ENCODE data around the gene FBP1.
"Not testable (repeated sequence)": the region's sequence is repeated elsewhere in the genome, so short reads cannot be mapped to it uniquely, and the experiment has no call there.

The FBP1 gene

DNA sequence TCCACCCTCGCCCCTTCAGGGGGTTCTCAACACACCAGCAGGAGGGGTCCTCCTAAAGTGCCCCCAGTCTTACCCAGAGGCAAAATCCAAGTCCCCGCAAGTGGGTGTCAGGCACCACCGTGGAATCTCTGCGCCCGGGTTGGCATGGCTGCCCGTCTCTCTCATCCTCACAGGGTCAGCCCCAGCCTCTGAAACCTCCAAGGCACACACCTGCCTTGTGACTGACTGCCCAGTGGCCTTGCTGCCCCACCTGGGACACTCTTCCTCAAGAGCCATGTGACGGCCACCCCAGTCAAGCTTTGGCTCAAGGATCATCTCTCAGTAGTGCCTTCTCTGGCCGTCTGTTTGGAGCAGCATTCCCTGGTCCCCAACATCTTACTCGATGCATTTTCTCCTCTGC is 50.6 kb downstream of the FBP1 start:
- Mint-ChIP-seq H3K27me3 (peaks cover 13% of the 10 kb centered on the region), H3K36me3 (ENCODE audit: low read depth) (no peaks in the 10 kb centered on the region), H3K9me3 (no peaks in the 10 kb centered on the region), H3K4me3 (no peak overlapping the region), H3K4me1 (ENCODE audit: low read depth) (peaks cover 30% of the 10 kb centered on the region), H3K27ac (no peak overlapping the region)

DNA sequence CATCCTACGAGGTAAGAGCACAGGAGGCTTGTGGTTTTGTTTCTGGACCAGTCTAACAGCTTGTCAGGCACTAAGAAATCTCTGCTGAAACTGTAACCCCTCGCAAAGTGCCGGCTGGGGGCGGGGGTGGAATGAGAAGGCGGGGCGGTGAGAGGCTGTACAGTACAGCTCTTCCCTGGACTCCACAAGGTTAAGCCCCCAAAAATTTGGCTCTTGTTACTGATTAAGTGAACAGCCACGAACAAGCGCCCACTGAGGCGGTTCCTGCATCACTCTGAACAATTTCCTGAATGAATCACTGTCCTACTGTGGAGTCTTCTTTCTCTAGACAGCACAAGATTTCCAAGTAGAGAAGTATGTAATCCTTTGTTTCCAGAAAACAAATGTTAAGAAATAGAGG is 52.5 kb downstream of the FBP1 start:
- Mint-ChIP-seq H3K27me3 (peaks cover 13% of the 10 kb centered on the region), H3K36me3 (ENCODE audit: low read depth) (no peaks in the 10 kb centered on the region), H3K9me3 (no peaks in the 10 kb centered on the region), H3K27ac (no peak overlapping the region), H3K4me1 (ENCODE audit: low read depth) (peaks cover 30% of the 10 kb centered on the region), H3K4me3 (no peak overlapping the region)

- no peaks in the 10 kb centered on the region for H3K9me3 Mint-ChIP-seq
- H3K4me1 Mint-ChIP-seq (ENCODE audit: low read depth), result peaks cover 30% of the 10 kb centered on the region
- no peaks in the 10 kb centered on the region for H3K36me3 Mint-ChIP-seq (ENCODE audit: low read depth)
- H3K27me3 Mint-ChIP-seq, result peaks cover 13% of the 10 kb centered on the region
- H3K4me3 Mint-ChIP-seq, result no peak overlapping the region
- H3K27ac Mint-ChIP-seq, result no peak overlapping the region
Observed at GRCh38 chr9:94586316-94586715, 53.0 kb downstream of the FBP1 start.

- H3K27me3 Mint-ChIP-seq, result peaks cover 13% of the 10 kb centered on the region
- H3K36me3 Mint-ChIP-seq (ENCODE audit: low read depth), result no peaks in the 10 kb centered on the region
- peak overlapping the region; percentile 65 for H3K27ac Mint-ChIP-seq
- no peak overlapping the region for H3K4me3 Mint-ChIP-seq
- H3K9me3 Mint-ChIP-seq, result no peaks in the 10 kb centered on the region
- peaks cover 30% of the 10 kb centered on the region for H3K4me1 Mint-ChIP-seq (ENCODE audit: low read depth)
Observed at GRCh38 chr9:94584555-94584954, 54.8 kb downstream of the FBP1 start.

GRCh38 chr9:94581728-94582127 is 57.6 kb downstream of the FBP1 start:
- peaks cover 23% of the 10 kb centered on the region for H3K4me1 Mint-ChIP-seq (ENCODE audit: low read depth)
- H3K36me3 Mint-ChIP-seq (ENCODE audit: low read depth), result no peaks in the 10 kb centered on the region
- H3K27me3 Mint-ChIP-seq, result peaks cover 6% of the 10 kb centered on the region
- no peak overlapping the region for H3K27ac Mint-ChIP-seq
- no peaks in the 10 kb centered on the region for H3K9me3 Mint-ChIP-seq
- H3K4me3 Mint-ChIP-seq, result no peak overlapping the region

GRCh38 chr9:94577571-94577970 is 61.7 kb downstream of the FBP1 start:
- Mint-ChIP-seq H3K27me3 (no peaks in the 10 kb centered on the region), H3K4me3 (no peak overlapping the region), H3K36me3 (ENCODE audit: low read depth) (no peaks in the 10 kb centered on the region)

DNA sequence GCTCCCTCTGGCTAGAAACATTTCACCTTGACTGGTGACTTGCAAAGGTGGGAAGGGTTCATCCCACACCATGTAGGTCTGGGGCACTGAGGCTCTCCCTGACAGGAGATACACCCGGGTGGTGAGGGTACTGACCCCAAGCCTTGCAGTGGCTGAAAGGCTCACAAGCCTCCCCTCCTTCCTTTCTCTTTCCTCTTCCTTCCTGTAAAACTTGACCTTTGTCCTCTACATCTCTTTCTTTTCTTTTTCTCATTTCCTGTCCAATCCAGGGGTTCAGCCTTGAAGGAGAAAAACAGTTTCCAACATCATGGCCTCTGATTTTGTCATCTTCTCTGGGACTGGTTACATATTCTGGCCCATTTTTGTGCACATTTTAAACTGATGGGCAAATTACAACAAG is 62.3 kb downstream of the FBP1 start:
- no peaks in the 10 kb centered on the region for H3K4me1 Mint-ChIP-seq (ENCODE audit: low read depth)

More at GRCh38 chr9:94577571-94577970, 61.7 kb downstream of the FBP1 start:
- no peaks in the 10 kb centered on the region for H3K9me3 Mint-ChIP-seq
- no peak overlapping the region for H3K27ac Mint-ChIP-seq
- H3K4me1 Mint-ChIP-seq (ENCODE audit: low read depth), result no peaks in the 10 kb centered on the region

DNA sequence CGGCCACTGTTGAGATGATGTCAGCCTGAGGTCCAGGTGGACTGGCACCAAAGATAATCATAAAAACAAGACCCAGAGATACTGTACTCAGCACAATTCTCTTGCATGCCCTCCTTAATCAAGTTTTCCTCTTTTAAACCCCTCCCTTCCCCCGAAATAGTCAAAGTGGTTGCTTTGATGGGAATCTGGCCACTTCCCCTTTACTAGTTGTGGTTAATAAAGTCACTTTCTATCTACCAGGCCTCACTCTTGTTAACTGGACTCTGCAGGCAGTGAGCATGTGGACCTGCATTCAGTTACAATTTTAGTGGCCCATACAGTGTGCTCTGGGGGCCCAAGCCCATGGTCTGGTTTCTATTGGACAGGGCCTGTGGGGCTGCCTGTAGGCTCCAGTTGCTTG is 63.2 kb downstream of the FBP1 start:
- no peaks in the 10 kb centered on the region for H3K4me1 Mint-ChIP-seq (ENCODE audit: low read depth)
- peaks cover 10% of the 10 kb centered on the region for H3K27me3 Mint-ChIP-seq
- H3K4me3 Mint-ChIP-seq, result no peak overlapping the region
- no peaks in the 10 kb centered on the region for H3K36me3 Mint-ChIP-seq (ENCODE audit: low read depth)
- H3K9me3 Mint-ChIP-seq, result no peaks in the 10 kb centered on the region
- no peak overlapping the region for H3K27ac Mint-ChIP-seq

More for the DNA sequence above, 62.3 kb downstream of the FBP1 start:
- Mint-ChIP-seq H3K27me3 (peaks cover 5% of the 10 kb centered on the region), H3K9me3 (no peaks in the 10 kb centered on the region), H3K36me3 (ENCODE audit: low read depth) (no peaks in the 10 kb centered on the region), H3K4me3 (no peak overlapping the region), H3K27ac (no peak overlapping the region)

DNA sequence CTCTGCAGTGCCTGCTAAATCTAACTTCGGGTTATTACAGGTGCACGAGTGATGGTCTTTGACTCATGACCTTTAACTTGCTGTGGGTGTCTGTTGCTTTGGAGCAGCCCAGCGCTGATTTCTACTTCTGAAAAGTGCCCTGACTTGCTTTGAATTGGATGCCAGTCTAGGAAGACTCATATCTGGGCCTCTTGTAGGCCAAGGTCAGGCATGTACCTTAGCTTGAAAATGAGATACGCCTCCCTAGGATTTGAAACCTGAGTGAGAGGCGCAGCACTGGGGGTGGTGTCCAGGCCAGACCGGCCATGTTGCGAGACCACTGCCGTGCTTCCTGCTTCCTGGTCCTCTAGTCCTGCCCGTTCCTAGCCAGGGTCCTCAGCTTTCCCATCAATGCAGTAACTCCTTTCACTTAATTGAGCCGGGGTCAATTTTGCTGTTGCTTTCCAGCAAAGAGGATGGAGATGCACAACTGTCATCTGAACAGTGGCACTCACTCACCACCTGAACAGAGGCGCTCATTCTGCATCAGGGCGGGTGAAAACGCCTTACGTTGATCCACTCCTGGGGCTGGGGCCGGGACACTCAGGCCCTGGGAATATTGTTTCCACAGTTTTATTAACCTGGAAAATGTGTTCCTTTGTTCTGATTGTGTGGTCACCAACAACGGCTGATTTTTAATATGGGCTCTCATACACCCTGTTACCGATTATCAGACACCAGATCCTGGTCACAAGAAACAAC is 70.2 kb downstream of the FBP1 start:
- Mint-ChIP-seq H3K27ac (no peak overlapping the region), H3K9me3 (no peaks in the 10 kb centered on the region), H3K36me3 (ENCODE audit: low read depth) (no peaks in the 10 kb centered on the region), H3K4me3 (no peak overlapping the region), H3K27me3 (peaks cover 10% of the 10 kb centered on the region), H3K4me1 (ENCODE audit: low read depth) (no peaks in the 10 kb centered on the region)

DNA sequence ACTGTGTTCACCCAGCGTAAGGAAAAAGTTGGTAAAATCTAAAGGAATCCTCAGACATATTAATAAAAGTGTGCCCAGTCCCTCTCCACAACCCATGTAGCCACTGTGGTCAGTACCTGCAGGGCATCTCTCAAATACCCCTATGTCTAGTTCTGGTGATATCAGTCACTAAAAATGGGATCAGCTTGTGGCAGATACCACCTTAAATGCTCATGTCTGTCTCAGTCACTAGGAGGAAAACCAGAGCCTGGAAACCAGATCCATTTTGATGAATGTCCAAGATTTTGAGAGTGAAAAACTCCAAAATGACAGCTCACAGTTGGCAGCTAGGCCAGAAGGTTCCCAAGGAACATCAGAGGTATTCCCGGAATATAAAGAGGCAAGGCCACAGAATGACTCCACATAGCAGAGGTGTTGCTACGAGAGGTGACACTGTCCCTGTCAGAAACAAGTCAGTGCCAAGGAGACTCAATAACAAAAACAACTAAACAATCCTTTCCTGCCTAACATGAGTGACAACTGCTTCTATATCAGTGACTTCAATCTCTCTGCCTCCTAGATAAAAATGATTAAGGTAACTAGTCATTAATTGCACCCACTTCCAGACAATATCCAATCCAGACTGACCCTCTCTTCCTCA is 70.9 kb downstream of the FBP1 start:
- Mint-ChIP-seq H3K36me3 (ENCODE audit: low read depth) (no peaks in the 10 kb centered on the region), H3K4me1 (ENCODE audit: low read depth) (no peaks in the 10 kb centered on the region), H3K27ac (no peak overlapping the region), H3K9me3 (no peaks in the 10 kb centered on the region), H3K4me3 (no peak overlapping the region), H3K27me3 (peaks cover 13% of the 10 kb centered on the region)

DNA sequence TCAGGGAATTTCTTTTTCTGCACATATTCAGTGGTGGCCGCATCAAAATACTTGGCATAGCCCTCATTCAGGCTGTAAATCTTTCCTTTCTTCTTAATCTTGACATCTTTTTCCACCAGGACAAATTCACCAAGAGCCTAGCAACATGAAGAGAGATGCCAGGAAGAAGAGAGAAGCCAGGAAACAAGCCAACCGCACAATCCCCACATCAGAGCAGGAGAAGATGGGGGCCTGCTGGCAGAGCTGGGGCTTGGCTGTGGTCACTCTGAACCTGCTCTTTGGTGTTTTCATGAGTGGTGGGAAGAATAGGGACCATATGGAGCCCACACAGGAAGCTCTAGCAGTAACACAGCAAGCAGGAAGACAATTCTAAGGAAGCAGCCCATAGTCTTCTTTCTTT is 72.0 kb downstream of the FBP1 start:
- H3K27me3 Mint-ChIP-seq, result peaks cover 21% of the 10 kb centered on the region
- H3K4me1 Mint-ChIP-seq (ENCODE audit: low read depth), result no peaks in the 10 kb centered on the region
- H3K9me3 Mint-ChIP-seq, result no peaks in the 10 kb centered on the region
- H3K4me3 Mint-ChIP-seq, result no peak overlapping the region
- H3K36me3 Mint-ChIP-seq (ENCODE audit: low read depth), result no peaks in the 10 kb centered on the region
- no peak overlapping the region for H3K27ac Mint-ChIP-seq

- Mint-ChIP-seq H3K36me3 (ENCODE audit: low read depth) (no peaks in the 10 kb centered on the region), H3K4me1 (ENCODE audit: low read depth) (peaks cover 1% of the 10 kb centered on the region), H3K27me3 (peaks cover 15% of the 10 kb centered on the region), H3K27ac (no peak overlapping the region), H3K4me3 (no peak overlapping the region), H3K9me3 (no peaks in the 10 kb centered on the region)
Observed at GRCh38 chr9:94566550-94566949, 72.8 kb downstream of the FBP1 start.

DNA sequence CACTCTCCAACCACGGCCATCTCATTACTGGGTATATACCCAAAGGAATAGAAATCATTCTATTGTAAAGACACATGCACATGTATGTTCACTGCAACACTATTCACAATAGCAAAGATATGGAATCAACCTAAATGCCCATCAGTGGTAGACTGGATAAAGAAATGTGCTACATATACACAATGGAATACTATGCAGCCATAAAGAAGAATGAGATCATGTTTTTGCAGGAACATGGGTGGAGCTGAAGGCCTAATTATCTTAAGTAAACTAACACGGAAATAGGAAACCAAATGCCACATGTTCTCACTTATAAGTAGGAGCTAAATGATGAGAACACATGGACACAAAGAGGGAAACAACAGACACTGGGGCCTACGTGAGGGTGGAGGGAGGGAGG is 75.0 kb downstream of the FBP1 start:
- not testable (repeated sequence) for H3K9me3 Mint-ChIP-seq; H3K27ac Mint-ChIP-seq; H3K4me1 Mint-ChIP-seq (ENCODE audit: low read depth); H3K4me3 Mint-ChIP-seq; H3K36me3 Mint-ChIP-seq (ENCODE audit: low read depth)
- H3K27me3 Mint-ChIP-seq, result peaks cover 14% of the 10 kb centered on the region

DNA sequence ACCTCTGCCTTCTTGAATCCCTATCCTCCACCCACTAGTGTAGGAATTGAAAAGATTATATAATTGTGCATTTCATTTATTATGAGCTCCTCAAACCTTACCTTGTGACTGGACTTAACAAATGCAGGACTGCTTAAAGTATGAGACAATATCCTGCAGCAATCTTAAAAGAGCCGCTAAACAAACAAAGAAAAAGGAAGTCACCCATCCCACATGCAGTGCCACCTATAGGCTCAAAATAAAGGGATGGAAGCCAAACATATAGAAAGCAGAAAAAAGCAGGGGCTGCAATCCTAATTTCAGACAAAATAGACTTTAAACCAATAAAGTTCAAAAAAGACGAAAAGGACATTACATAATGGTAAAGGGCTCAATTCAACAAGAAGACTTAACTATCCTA is 75.8 kb downstream of the FBP1 start:
- H3K27ac Mint-ChIP-seq, result no peak overlapping the region
- no peaks in the 10 kb centered on the region for H3K9me3 Mint-ChIP-seq
- peaks cover 3% of the 10 kb centered on the region for H3K4me1 Mint-ChIP-seq (ENCODE audit: low read depth)
- H3K36me3 Mint-ChIP-seq (ENCODE audit: low read depth), result no peaks in the 10 kb centered on the region
- no peak overlapping the region for H3K4me3 Mint-ChIP-seq
- H3K27me3 Mint-ChIP-seq, result peaks cover 14% of the 10 kb centered on the region

GRCh38 chr9:94560237-94560636 is 79.1 kb downstream of the FBP1 start:
- Mint-ChIP-seq H3K27ac (no peak overlapping the region), H3K36me3 (ENCODE audit: low read depth) (no peaks in the 10 kb centered on the region), H3K27me3 (peaks cover 24% of the 10 kb centered on the region), H3K4me1 (ENCODE audit: low read depth) (peaks cover 3% of the 10 kb centered on the region), H3K9me3 (no peaks in the 10 kb centered on the region), H3K4me3 (no peak overlapping the region)

GRCh38 chr9:94557376-94557775 is 81.9 kb downstream of the FBP1 start:
- Mint-ChIP-seq H3K27ac (no peak overlapping the region), H3K9me3 (no peaks in the 10 kb centered on the region), H3K4me3 (no peak overlapping the region), H3K4me1 (ENCODE audit: low read depth) (peaks cover 3% of the 10 kb centered on the region), H3K36me3 (ENCODE audit: low read depth) (no peaks in the 10 kb centered on the region), H3K27me3 (peaks cover 13% of the 10 kb centered on the region)
